Endometrial microvascular endothelial cells (primary cell): Measurements from ENCODE around the gene CARS1. TPM values are rescaled to one million over a fixed set of nuclear protein-coding genes. Genes with fewer than 3 reads are reported as not detected.
"Not testable (repeated sequence)": the region's sequence is repeated elsewhere in the genome, so short reads cannot be mapped to it uniquely, and the experiment has no call there.

Source experiments
- in situ Hi-C: cut with HindIII; loops from 2 replicates; pipeline ENCODE4 v1.10.0; 2017; ENCODE audit warnings: low sequenced_read_pairs, low pct_unique_long_range_greater_than_20kb; ENCODE audit errors: inconsistent ontology term
- total RNA-seq: library from RNA; depleted of rRNA; stranded (reverse); fragments of >200 nt; gene quantifications from one replicate; pipeline ENCODE4 v1.2.3, GENCODE V29; 2015; ENCODE audit errors: inconsistent ontology term

Gene CARS1
- total RNA-seq, 1 donor from 2014 or later: 47.0 TPM

- in situ Hi-C loops: no loop called here
Observed at GRCh38 chr11:3069425-3069824, 12.2 kb upstream of the CARS1 start.

DNA sequence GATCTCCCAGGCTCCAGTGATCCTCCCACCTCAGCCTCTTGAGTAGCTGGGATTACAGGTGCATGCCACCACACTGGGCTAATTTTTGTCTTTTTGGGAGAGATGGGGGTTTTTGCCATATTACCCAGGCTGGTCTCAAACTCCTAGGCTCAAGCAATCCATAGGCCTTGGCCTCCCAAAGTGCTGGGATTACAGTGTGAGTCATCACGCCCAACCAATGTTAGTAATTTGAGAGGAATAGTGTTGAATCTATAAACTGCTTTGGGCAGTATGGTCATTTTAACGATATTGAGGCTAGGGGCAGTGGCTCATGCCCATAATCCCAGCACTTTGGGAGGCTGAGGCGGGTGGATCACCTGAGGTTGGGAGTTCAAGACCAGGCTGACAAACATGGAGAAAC is 9.1 kb upstream of the CARS1 start:
- in situ Hi-C loops: not testable (repeated sequence)

- in situ Hi-C loops: not testable (repeated sequence)
Observed at GRCh38 chr11:3064709-3065108, 7.5 kb upstream of the CARS1 start.

DNA sequence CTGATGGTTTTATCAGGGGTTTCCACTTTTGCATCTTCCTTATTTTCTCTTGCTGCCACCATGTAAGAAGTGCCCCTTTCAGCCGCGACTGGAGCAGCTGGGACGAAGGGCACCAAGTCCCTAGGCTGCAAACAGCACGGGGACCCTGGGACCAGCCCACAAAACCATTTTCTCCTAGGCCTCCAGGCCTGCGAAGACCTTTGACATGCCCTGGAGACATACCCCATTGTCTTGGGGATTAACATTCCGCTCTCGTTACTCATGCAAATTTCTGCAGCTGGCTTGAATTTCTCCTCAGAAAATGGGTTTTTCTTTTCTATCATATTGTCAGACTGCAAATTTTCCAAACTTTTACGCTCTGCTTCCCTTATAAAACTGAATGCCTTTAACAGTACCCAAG is 6.7 kb upstream of the CARS1 start:
- in situ Hi-C loops: not testable (repeated sequence)

- in situ Hi-C loops: not testable (repeated sequence)
Observed at GRCh38 chr11:3063432-3063831, 6.2 kb upstream of the CARS1 start.

DNA sequence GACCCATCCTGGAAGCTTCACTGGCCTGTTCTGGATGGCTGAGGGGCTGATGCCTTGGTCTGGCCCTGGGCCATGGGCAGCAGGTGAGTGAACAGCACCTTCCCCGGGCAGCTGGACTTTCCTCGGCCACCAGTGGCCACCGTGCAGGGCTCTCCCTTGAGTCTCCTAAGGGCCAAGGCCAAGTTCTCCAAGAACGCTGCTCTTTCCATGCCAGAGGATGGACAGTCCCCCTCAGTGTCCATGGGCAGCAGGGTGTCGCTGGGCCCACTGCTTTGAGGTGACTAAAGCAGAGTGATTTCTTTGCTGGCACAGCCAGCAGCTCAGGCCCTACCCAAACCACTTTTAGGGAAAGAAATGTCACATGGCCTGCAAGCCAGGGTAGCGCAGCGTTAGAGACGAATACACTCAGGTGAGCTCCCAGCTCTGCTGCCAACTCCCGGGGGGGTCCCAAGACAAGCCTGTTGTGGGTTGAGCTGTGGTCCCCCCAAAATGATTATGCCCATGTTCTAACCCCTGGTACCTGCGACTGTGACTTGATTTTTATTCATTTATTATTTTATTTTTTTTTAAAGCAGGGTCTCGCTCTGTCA is 3.3 kb upstream of the CARS1 start:
- in situ Hi-C loops: no loop called here

- in situ Hi-C loops: no loop called here
Observed at GRCh38 chr11:3058753-3059664, 1.8 kb upstream of the CARS1 start.

- in situ Hi-C loops: no loop called here
Observed at GRCh38 chr11:3056296-3057068, 741 bp downstream of the CARS1 start.

DNA sequence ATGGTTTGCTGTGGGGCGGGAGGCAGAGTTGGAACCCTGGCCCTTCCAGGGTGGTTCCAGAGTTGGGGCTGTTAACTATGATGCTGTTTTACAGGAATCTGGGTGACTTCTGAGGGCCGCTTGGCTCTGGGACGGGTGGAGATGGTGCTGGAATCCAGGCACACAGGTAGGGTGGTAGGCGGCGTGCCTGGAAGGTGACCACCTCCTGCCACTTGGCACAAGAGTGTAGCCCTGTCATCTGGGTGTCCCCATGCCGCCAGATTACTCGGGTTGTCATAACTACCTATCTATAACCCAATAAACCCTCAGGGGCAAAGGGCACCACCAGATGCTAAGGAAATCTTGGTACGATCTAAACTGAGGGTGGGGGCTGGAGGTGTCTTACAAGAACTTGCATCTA is 1.3 kb downstream of the CARS1 start:
- in situ Hi-C loops: no loop called here

DNA sequence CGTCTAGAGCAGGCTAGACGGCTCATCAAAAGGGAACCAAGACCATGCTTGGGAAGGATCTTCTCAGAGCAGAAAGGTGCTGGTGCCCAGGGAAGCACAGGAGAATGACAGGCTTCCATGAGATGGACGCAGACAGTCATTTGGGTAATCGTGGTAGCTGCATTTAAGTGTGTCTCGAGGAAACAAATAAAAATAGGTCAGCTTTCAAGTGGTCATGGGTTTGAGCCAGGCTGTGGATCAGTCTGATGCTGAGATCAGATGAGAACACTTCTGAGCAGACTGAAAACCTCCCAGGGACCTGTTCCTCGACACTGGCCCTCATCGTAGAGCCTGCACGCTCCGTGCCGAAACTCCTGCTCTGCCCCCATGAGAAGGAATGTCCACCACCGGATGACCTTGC is 4.7 kb downstream of the CARS1 start:
- in situ Hi-C loops: no loop called here

DNA sequence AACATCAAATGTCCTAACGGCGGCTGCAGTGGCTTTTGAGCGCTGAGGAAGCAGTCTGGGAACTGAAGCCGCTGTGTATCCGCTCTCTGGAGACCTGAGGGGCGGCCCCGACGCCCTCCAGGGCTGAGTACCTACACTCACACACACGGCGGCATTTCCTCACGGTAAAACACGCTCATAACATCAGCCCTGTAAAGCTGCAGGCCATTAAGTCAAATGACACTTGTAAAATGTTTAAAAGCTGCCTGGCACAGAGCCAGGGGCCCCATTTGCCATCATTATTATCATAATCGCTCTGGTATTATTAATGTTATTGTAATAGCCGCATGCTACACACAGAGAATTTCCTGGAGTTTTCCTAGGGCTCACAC is 5.1 kb downstream of the CARS1 start:
- in situ Hi-C loops: no loop called here

DNA sequence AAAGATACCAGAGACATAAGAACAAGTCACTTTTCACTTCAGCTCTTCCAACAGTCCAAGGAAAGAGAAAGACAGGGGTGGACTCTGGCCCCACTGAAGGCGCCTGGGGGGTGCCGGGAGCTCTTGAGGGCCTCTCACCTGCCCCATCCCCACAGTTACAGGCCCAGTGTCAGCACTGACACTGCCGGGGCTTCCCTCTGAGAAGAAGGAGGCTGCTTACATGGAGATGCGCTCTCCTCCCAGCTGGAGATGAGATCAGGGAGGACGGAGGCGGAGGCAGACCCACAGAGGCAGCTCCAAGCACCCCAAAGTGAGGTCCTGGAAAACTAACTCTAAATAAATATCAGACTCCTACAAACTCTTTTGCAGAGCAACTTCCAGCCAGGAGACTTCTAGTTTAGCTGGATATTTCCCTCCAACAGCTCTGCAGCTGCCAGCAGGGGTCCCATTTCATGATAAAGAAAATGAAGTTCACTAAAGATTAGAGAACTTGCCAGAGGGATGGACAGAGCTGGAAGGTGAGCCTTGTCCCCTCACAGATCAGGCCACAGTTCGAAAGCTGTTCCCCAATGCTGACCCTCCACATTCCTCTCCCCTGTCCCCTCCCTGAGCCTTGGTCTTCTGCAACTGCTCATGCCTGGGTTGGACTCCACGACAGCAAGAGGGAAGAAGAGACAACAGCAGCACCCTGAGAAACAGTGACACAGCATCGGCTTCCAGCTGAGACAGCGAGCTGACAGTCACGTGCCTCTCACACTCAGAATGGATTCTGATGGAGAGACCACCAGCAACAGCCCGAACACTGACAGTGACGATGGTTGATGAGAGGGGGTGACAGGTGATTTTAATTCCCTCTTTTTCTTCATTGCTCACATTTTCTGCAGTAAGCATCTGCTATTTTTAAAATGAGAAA is 5.8 kb downstream of the CARS1 start:
- in situ Hi-C loops: no loop called here

DNA sequence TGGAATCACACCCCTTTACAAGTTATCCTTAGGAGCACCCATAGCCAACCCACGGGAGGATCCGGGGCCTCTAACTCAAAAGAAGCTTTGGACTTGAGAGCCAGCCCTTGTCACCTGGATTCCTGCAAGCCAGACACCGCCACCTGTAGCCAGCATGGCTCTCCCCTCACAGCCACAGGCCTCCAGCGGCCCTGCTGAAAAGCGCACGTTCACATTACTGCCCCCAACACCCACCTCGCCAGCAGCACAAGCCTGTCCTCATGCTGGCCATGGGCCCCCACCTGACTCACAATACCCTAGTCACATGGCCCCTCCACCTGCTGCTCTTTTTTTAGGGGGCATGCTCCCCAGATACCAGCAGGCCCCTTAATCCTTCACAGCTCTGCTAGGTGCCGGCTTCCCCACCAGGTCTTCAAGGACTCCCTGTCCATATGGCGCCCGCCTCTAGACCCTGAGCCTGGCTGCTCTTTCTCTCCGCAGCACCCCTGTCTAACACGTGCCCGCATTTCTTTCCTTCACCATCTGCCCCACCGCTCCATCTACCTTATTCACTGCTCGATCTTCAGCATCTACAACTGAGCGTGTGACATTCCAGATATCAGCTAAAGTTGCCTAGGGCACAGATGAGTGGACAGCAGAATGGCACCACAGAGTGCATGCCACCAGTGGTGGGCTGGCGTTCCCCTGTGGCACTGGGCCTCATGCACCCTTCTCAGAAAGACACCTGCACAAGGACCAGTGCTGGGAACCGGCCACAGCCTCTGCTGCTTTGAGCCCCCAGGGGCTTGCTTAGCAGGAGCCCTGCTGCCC is 6.6 kb downstream of the CARS1 start:
- in situ Hi-C loops: no loop called here

DNA sequence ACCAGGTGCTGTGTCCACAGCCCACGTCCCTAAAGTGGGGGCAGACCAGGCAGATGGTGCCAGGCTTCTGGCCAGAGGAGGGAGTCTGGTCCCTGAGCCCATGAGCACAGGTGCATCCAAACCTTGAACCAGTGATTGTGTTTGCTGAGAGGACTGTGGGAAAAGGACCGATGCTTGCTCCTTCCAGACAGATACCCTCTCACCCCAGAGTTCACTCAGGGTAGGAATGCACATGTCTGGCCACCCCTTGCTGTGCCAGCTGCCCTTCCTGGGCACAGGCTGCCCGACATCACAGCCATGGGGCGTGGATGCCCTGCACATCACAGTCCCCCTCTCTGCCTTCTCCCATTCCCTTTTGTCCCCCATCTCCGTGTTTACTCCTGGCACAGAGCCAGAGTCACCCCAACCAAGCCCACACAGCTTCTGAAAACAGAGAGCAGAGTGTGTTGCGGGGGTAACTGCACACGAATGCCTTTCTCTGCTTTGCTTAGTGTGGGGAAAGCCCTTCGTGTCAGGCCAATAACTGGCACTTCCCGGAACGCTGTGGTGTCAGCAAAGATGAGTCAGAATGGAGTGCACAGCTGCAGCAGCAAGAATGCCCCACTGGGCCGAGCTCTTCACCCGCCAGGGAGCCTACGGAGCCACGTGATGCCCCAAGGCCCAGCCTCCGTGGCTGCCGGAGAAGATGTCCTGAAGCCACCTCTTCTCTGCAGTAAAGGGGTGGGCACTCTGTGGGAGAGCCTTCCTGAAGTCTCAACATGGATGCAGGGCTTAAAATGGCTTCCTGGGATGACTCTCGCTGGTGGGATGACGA is 7.6 kb downstream of the CARS1 start:
- in situ Hi-C loops: no loop called here

- in situ Hi-C loops: no loop called here
Observed at GRCh38 chr11:3047637-3048036, 9.6 kb downstream of the CARS1 start.

GRCh38 chr11:3046641-3047040 is 10.6 kb downstream of the CARS1 start:
- in situ Hi-C loops: no loop called here

- in situ Hi-C loops: no loop called here
Observed at GRCh38 chr11:3046190-3046589, 11.0 kb downstream of the CARS1 start.
